Thyroid gland (tissue), 4 donors: ENCODE results near the gene APOL5.

Experiments used
- POLR2A ChIP-seq, 2 donors: fragments of 450-650 bp; IDR thresholded peaks; one replicate each; pipeline ENCODE4 v1.6.1; 2017; ENCODE audit warnings: antibody characterized with exemption in 2 of 2, mild to moderate bottlenecking in 2 of 2, moderate library complexity in 1 of 2
- TF ChIP-seq, protein P1 (sequence below), 6 experiments: fragments of 200-600 bp in 3 of 6; fragments of 450-650 bp in 3 of 6; sonication (generic) in 3 of 6; IDR thresholded peaks; one replicate each; pipeline ENCODE4 v1.5.1; 2016 to 2019; ENCODE audit warnings: antibody characterized with exemption in 6 of 6, mild to moderate bottlenecking in 2 of 6, inconsistent platforms in 1 of 6, moderate library complexity in 1 of 6

DNA sequence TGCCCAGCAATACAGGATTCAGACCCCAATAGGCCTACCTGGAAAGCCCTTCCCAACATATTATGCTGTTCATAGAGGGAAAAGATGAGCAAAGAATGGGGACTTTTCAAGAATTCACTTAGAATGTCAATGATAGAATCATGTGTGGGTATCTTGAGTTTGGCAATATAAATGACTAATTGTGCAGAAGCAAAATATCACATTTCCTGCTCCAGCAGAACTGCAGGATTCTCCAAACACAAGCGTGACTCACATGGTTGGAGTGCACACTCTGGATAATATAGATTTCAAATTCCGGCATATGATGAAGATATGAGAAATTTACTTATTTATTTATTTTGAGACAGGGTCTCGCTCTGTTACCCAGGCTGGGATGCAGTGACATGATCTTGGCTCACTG, 12.5 kb upstream of the APOL5 start:
- no peak for TF ChIP-seq POLR2A (IDR thresholded peaks at IDR 0.05)
- TF ChIP-seq, protein P1, sequence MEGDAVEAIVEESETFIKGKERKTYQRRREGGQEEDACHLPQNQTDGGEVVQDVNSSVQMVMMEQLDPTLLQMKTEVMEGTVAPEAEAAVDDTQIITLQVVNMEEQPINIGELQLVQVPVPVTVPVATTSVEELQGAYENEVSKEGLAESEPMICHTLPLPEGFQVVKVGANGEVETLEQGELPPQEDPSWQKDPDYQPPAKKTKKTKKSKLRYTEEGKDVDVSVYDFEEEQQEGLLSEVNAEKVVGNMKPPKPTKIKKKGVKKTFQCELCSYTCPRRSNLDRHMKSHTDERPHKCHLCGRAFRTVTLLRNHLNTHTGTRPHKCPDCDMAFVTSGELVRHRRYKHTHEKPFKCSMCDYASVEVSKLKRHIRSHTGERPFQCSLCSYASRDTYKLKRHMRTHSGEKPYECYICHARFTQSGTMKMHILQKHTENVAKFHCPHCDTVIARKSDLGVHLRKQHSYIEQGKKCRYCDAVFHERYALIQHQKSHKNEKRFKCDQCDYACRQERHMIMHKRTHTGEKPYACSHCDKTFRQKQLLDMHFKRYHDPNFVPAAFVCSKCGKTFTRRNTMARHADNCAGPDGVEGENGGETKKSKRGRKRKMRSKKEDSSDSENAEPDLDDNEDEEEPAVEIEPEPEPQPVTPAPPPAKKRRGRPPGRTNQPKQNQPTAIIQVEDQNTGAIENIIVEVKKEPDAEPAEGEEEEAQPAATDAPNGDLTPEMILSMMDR (IDR thresholded peaks at IDR 0.05): no peak
